Trophoblast cell (in vitro differentiated cells and primary cell): Measurements from ENCODE around the gene INTS2.

Experiments
- DNase-seq, 2 donors: peaks; one replicate each; pipeline ENCODE4 v3.0.0-alpha.2; 2016
- H2AFZ ChIP-seq: 2 replicates; pipeline ENCODE4 v1.6.1; 2013; ENCODE audit warnings: low read length, moderate library complexity, mild to moderate bottlenecking; ENCODE audit not compliant: insufficient read depth, poor library complexity
- H2AK5ac ChIP-seq: 2 replicates; pipeline ENCODE4 v1.6.1; 2013; ENCODE audit warnings: mild to moderate bottlenecking, low read length
- H2BK120ac ChIP-seq: 2 replicates; pipeline ENCODE4 v1.6.1; 2013; ENCODE audit warnings: low read length, mild to moderate bottlenecking, moderate library complexity; ENCODE audit not compliant: insufficient read depth, poor library complexity
- H2BK12ac ChIP-seq: 2 replicates; pipeline ENCODE4 v1.6.1; 2013; ENCODE audit warnings: mild to moderate bottlenecking, low read length, moderate library complexity
- H2BK5ac ChIP-seq: 2 replicates; pipeline ENCODE4 v1.6.1; 2013; ENCODE audit warnings: low read length, low read depth, moderate library complexity, mild to moderate bottlenecking; ENCODE audit not compliant: poor library complexity
- H3K14ac ChIP-seq: 2 replicates; pipeline ENCODE4 v1.6.1; 2013; ENCODE audit warnings: mild to moderate bottlenecking, low read length
- H3K18ac ChIP-seq: 2 replicates; pipeline ENCODE4 v1.6.1; 2013; ENCODE audit warnings: mild to moderate bottlenecking, low read length
- H3K23ac ChIP-seq: 2 replicates; pipeline ENCODE4 v1.6.1; 2013; ENCODE audit warnings: low read length
- H3K27ac ChIP-seq: 2 replicates; pipeline ENCODE4 v1.5.1; 2013; ENCODE audit warnings: low read depth, mild to moderate bottlenecking, inconsistent platforms, low read length, moderate library complexity
- H3K27me3 ChIP-seq: 2 replicates; pipeline ENCODE4 v1.6.1; 2013; ENCODE audit warnings: inconsistent platforms, mild to moderate bottlenecking, low read length, moderate library complexity; ENCODE audit not compliant: insufficient read depth
- H3K36me3 ChIP-seq, 2 experiments: 1 replicate in 1 of 2; 2 replicates in 1 of 2; pipeline ENCODE4 v1.6.1; 2013; ENCODE audit warnings: low read length in 2 of 2, mild to moderate bottlenecking in 2 of 2, moderate library complexity in 1 of 2; ENCODE audit not compliant: insufficient read depth in 2 of 2, control insufficient read depth in 1 of 2
- H3K4ac ChIP-seq: 2 replicates; pipeline ENCODE4 v1.6.1; 2013; ENCODE audit warnings: low read depth, mild to moderate bottlenecking, low read length, moderate library complexity
- H3K4me1 ChIP-seq, 2 experiments: 1 replicate in 1 of 2; 2 replicates in 1 of 2; pipeline ENCODE4 v1.6.1; 2013; ENCODE audit warnings: low read length in 2 of 2, mild to moderate bottlenecking in 2 of 2, moderate library complexity in 1 of 2; ENCODE audit not compliant: insufficient read depth in 2 of 2, control insufficient read depth in 1 of 2
- H3K4me2 ChIP-seq: 2 replicates; pipeline ENCODE4 v1.6.1; 2013; ENCODE audit warnings: inconsistent platforms, mild to moderate bottlenecking, low read length, moderate library complexity
- H3K4me3 ChIP-seq: 2 replicates; pipeline ENCODE4 v1.5.1; 2013; ENCODE audit warnings: mild to moderate bottlenecking, low read depth, low read length, inconsistent platforms
- H3K79me1 ChIP-seq: one replicate; pipeline ENCODE4 v1.6.1; 2013; ENCODE audit warnings: low read length
- H3K79me2 ChIP-seq: 2 replicates; pipeline ENCODE4 v1.6.1; 2013; ENCODE audit warnings: low read length, mild to moderate bottlenecking; ENCODE audit not compliant: control insufficient read depth, insufficient read depth, poor library complexity
- H3K9ac ChIP-seq: 2 replicates; pipeline ENCODE4 v1.6.1; 2013; ENCODE audit warnings: mild to moderate bottlenecking, low read length
- H3K9me3 ChIP-seq: 2 replicates; pipeline ENCODE4 v1.6.1; 2013; ENCODE audit warnings: low read depth, mild to moderate bottlenecking, control low read depth, inconsistent platforms, low read length; ENCODE audit not compliant: insufficient read depth
- H4K12ac ChIP-seq: 2 replicates; pipeline ENCODE4 v1.6.1; 2013; ENCODE audit warnings: low read depth, mild to moderate bottlenecking, low read length, moderate library complexity
- H4K8ac ChIP-seq: 2 replicates; pipeline ENCODE4 v1.6.1; 2013; ENCODE audit warnings: low read depth, mild to moderate bottlenecking, low read length, moderate library complexity
- H4K91ac ChIP-seq: one replicate; pipeline ENCODE4 v1.6.1; 2013; ENCODE audit warnings: low read depth, mild to moderate bottlenecking, low read length, moderate library complexity
- WGBS: extraction: QIAGEN DNeasy Blood & Tissue Kit; methylation state at CpG from one replicate; pipeline ENCODE4 v1.1.7; 2013; ENCODE audit warnings: missing lambda C conversion rate; ENCODE audit not compliant: insufficient read length, insufficient coverage; ENCODE audit errors: extremely low coverage; 5-methylcytosine and 5-hydroxymethylcytosine counted together

The INTS2 gene

GRCh38 chr17:61848247-61848646 lies 79.5 kb downstream of the INTS2 start:
- WGBS: no CpG with 5 or more reads among the region's 2 CpGs
- Histone ChIP-seq H2AFZ (no peak overlapping the region), H2BK120ac (no peak overlapping the region), H3K4me2 (no peak overlapping the region), H3K79me2 (no peaks in the 10 kb centered on the region), H3K23ac (no peak overlapping the region), H3K9ac (no peak overlapping the region), H4K8ac (no peak overlapping the region), H4K91ac (no peak overlapping the region), H4K12ac (no peak overlapping the region), H3K4me3 (no peak overlapping the region), H3K27me3 (no peaks in the 10 kb centered on the region), H3K79me1 (no peaks in the 10 kb centered on the region), H3K14ac (no peak overlapping the region), H3K4ac (no peak overlapping the region), H3K9me3 (no peaks in the 10 kb centered on the region), H3K4me1 (no peaks in the 10 kb centered on the region), H3K18ac (no peak overlapping the region), H2BK5ac (no peak overlapping the region), H3K36me3 (peaks cover 11 to 12% of the 10 kb centered on the region in 2 experiments), H2BK12ac (no peak overlapping the region), H2AK5ac (no peak overlapping the region), H3K27ac (no peak overlapping the region)
- DNase-seq: no peak

GRCh38 chr17:61847659-61848058 lies 80.1 kb downstream of the INTS2 start:
- Histone ChIP-seq H3K4ac (no peak overlapping the region), H3K27ac (no peak overlapping the region), H2BK120ac (no peak overlapping the region)

GRCh38 chr17:61846761-61847375 lies 80.9 kb downstream of the INTS2 start:
- no peak overlapping the region for H2AK5ac ChIP-seq
- H3K4me2 ChIP-seq: no peak overlapping the region
- no peak overlapping the region for H2AFZ ChIP-seq
- no peak overlapping the region for H2BK12ac ChIP-seq
- no peak overlapping the region for H2BK5ac ChIP-seq
- H3K23ac ChIP-seq: no peak overlapping the region
- no peak overlapping the region for H3K9ac ChIP-seq
- no peak overlapping the region for H2BK120ac ChIP-seq
- H3K27ac ChIP-seq: no peak overlapping the region
- H4K8ac ChIP-seq: no peak overlapping the region
- H3K27me3 ChIP-seq: no peaks in the 10 kb centered on the region
- H3K9me3 ChIP-seq: no peaks in the 10 kb centered on the region
- peaks cover 11 to 12% of the 10 kb centered on the region in 2 experiments for H3K36me3 ChIP-seq
- no peak for DNase-seq
- WGBS: no CpG with 5 or more reads among the region's 3 CpGs
- no peaks in the 10 kb centered on the region for H3K79me1 ChIP-seq
- H4K12ac ChIP-seq: no peak overlapping the region
- H4K91ac ChIP-seq: no peak overlapping the region
- no peaks in the 10 kb centered on the region for H3K79me2 ChIP-seq
- H3K14ac ChIP-seq: no peak overlapping the region
- no peak overlapping the region for H3K4ac ChIP-seq
- H3K18ac ChIP-seq: no peak overlapping the region
- no peaks in the 10 kb centered on the region for H3K4me1 ChIP-seq
- no peak overlapping the region for H3K4me3 ChIP-seq

More at GRCh38 chr17:61847659-61848058, 80.1 kb downstream of the INTS2 start:
- H3K4me3 ChIP-seq: no peak overlapping the region
- H2AFZ ChIP-seq: no peak overlapping the region
- no peak overlapping the region for H4K91ac ChIP-seq
- H4K8ac ChIP-seq: no peak overlapping the region
- H3K9ac ChIP-seq: no peak overlapping the region
- WGBS: no CpG with 5 or more reads among the region's 3 CpGs
- no peaks in the 10 kb centered on the region for H3K4me1 ChIP-seq
- no peaks in the 10 kb centered on the region for H3K9me3 ChIP-seq
- no peak overlapping the region for H3K14ac ChIP-seq
- H3K4me2 ChIP-seq: no peak overlapping the region
- H4K12ac ChIP-seq: no peak overlapping the region
- no peak overlapping the region for H2AK5ac ChIP-seq
- no peak overlapping the region for H3K23ac ChIP-seq
- H2BK12ac ChIP-seq: no peak overlapping the region
- H2BK5ac ChIP-seq: no peak overlapping the region
- peaks cover 11 to 12% of the 10 kb centered on the region in 2 experiments for H3K36me3 ChIP-seq
- no peak for DNase-seq
- no peak overlapping the region for H3K18ac ChIP-seq
- H3K79me2 ChIP-seq: no peaks in the 10 kb centered on the region
- H3K79me1 ChIP-seq: no peaks in the 10 kb centered on the region
- H3K27me3 ChIP-seq: no peaks in the 10 kb centered on the region

DNA sequence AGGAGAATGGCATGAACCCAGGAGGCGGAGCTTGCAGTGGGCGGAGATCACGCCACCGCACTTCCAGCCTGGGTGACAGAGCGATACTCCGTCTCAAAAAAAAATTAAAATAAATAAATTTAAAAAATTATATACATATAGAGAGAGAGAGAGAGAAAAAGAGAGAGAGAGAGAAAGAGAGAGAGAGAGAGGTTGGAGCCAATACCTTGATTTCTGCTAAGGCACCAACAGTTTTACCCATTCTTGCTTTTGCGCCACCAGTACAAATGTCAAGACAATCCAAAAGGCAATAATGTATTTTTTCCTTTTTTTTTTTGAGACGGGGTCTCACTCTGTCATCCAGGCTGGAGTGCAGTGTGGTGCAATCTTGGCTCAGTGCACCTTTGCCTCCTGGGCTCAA lies 81.7 kb downstream of the INTS2 start:
- no peak overlapping the region for H3K4ac ChIP-seq
- no peaks in the 10 kb centered on the region for H3K4me1 ChIP-seq
- no peak overlapping the region for H2BK120ac ChIP-seq
- WGBS: no CpG with 5 or more reads among the region's 8 CpGs
- no peak overlapping the region for H4K91ac ChIP-seq
- H3K79me1 ChIP-seq: no peaks in the 10 kb centered on the region
- H3K9me3 ChIP-seq: no peaks in the 10 kb centered on the region
- H2AFZ ChIP-seq: no peak overlapping the region
- no peaks in the 10 kb centered on the region for H3K79me2 ChIP-seq
- no peak overlapping the region for H2AK5ac ChIP-seq
- no peak overlapping the region for H3K18ac ChIP-seq
- H3K4me2 ChIP-seq: no peak overlapping the region
- H3K27me3 ChIP-seq: no peaks in the 10 kb centered on the region
- DNase-seq: no peak
- no peak overlapping the region for H3K27ac ChIP-seq
- no peak overlapping the region for H3K4me3 ChIP-seq
- peaks cover 12 to 14% of the 10 kb centered on the region in 2 experiments for H3K36me3 ChIP-seq
- no peak overlapping the region for H4K8ac ChIP-seq
- H3K23ac ChIP-seq: no peak overlapping the region
- no peak overlapping the region for H4K12ac ChIP-seq
- no peak overlapping the region for H2BK12ac ChIP-seq
- no peak overlapping the region for H2BK5ac ChIP-seq
- no peak overlapping the region for H3K14ac ChIP-seq
- no peak overlapping the region for H3K9ac ChIP-seq
